Mammary epithelial cell (primary cell): ENCODE data around the gene HOXA4.

Experiments used
- EZH2 ChIP-seq: IDR thresholded peaks from 2 replicates; pipeline ENCODE4 v1.6.1; 2012; ENCODE audit warnings: low read length, inconsistent platforms, borderline replicate concordance
- TF ChIP-seq, protein P1 (sequence below), 2 donors: IDR thresholded peaks in 1 of 2; conservative IDR thresholded peaks in 1 of 2; 2 replicates each; pipeline ENCODE4 v1.5.1; 2011 to 2012; ENCODE audit warnings: inconsistent platforms in 2 of 2, low read length in 2 of 2, mild to moderate bottlenecking in 2 of 2, control low read depth in 1 of 2, low read depth in 1 of 2; ENCODE audit not compliant: insufficient read depth in 1 of 2; ENCODE audit errors: extremely low read depth in 1 of 2

DNA sequence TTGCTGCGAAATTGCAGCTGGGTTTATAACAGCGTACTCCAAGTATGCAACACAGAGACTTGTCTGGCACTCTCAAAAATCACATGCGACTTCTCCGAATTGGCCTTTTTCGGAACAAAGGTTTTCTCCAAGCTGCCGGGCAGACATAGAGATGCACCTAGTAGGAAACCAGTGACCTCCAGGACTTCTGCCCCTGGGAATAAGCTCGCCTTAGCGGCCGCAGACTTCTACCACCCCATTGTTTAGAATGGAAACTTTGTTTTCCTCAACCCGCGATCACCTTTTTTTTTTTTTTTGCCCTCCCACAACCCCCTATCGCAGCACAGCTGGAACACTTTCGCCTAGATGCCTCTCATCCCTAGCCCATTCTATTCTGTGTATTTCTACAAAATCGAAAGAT lies 48.5 kb upstream of the HOXA4 start:
- TF ChIP-seq, protein P1, sequence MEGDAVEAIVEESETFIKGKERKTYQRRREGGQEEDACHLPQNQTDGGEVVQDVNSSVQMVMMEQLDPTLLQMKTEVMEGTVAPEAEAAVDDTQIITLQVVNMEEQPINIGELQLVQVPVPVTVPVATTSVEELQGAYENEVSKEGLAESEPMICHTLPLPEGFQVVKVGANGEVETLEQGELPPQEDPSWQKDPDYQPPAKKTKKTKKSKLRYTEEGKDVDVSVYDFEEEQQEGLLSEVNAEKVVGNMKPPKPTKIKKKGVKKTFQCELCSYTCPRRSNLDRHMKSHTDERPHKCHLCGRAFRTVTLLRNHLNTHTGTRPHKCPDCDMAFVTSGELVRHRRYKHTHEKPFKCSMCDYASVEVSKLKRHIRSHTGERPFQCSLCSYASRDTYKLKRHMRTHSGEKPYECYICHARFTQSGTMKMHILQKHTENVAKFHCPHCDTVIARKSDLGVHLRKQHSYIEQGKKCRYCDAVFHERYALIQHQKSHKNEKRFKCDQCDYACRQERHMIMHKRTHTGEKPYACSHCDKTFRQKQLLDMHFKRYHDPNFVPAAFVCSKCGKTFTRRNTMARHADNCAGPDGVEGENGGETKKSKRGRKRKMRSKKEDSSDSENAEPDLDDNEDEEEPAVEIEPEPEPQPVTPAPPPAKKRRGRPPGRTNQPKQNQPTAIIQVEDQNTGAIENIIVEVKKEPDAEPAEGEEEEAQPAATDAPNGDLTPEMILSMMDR (conservative IDR thresholded peaks at IDR 0.05 in 1 of 2, IDR thresholded peaks at IDR 0.05 in 1 of 2; ENCODE audit: extremely low read depth in 1 of 2, insufficient read depth in 1 of 2, low read depth in 1 of 2, low read length in 2 of 2): no peak
- TF ChIP-seq EZH2: no peak
